T-cell (primary cell): Measurements from ENCODE around the gene RSRP1. TPM values are rescaled to one million over a fixed set of nuclear protein-coding genes. Genes with fewer than 3 reads are reported as not detected.
"Not testable (repeated sequence)": the region's sequence is repeated elsewhere in the genome, so short reads cannot be mapped to it uniquely, and the experiment has no call there.

Experiments used
- ATAC-seq, 4 experiments: fragments of 200-7000 bp in 3 of 4; fragments of 150-1000 bp in 1 of 4; cut with Tn5 transposase; replicated peaks in 1 of 4; 1 replicate in 3 of 4; 2 replicates in 1 of 4; pipeline ENCODE4 v1.10.0; 2021; ENCODE audit warnings: moderate library complexity in 3 of 4, mild to moderate bottlenecking in 2 of 4, moderate number of reproducible peaks in 1 of 4
- CTCF ChIA-PET, 2 donors: fragments of 300-600 bp; sonication (Branson Sonifier 250); formaldehyde crosslinking; loops; one replicate each; lab custom pipeline; 2022; ENCODE audit warnings: antibody characterized with exemption in 2 of 2; lab: Charles Lee
- POLR2A ChIA-PET, 2 donors: fragments of 300-600 bp; sonication (Branson Sonifier 250); formaldehyde crosslinking; loops; one replicate each; lab custom pipeline; 2022; ENCODE audit warnings: antibody characterized with exemption in 2 of 2; lab: Charles Lee
- DNase-seq, 35 experiments: peaks; one replicate each; pipeline versions ENCODE4 v3.0.0 to v3.0.0-alpha.2; 2013 to 2023
- H3K27ac ChIP-seq: one replicate; pipeline ENCODE4 v1.5.1; 2013; ENCODE audit warnings: low read length
- H3K27me3 ChIP-seq, 2 experiments: replicated peaks in 1 of 2; 1 replicate in 1 of 2; 2 replicates in 1 of 2; pipeline versions ENCODE4 v1.6.1 to v1.7.0; 2013; ENCODE audit warnings: low read length in 1 of 2, mixed read lengths in 1 of 2; ENCODE audit not compliant: control insufficient read depth in 2 of 2, insufficient read depth in 2 of 2; ENCODE audit errors: extremely low read depth in 1 of 2
- H3K36me3 ChIP-seq, 2 donors: 1 replicate in 1 of 2; 2 replicates in 1 of 2; pipeline versions ENCODE4 v1.6.1 to v1.7.0; 2013; ENCODE audit warnings: low read length in 1 of 2; ENCODE audit not compliant: control insufficient read depth in 2 of 2, insufficient read depth in 1 of 2; ENCODE audit errors: extremely low read depth in 1 of 2
- H3K4me1 ChIP-seq, 2 experiments: 1 replicate in 1 of 2; 2 replicates in 1 of 2; pipeline versions ENCODE4 v1.6.1 to v1.7.0; 2013; ENCODE audit warnings: low read length in 2 of 2, mixed read lengths in 1 of 2; ENCODE audit not compliant: insufficient read depth in 2 of 2, control insufficient read depth in 1 of 2; ENCODE audit errors: extremely low read depth in 1 of 2
- H3K4me3 ChIP-seq, 2 donors: 1 replicate in 1 of 2; 2 replicates in 1 of 2; pipeline versions ENCODE4 v1.5.1 to v1.7.0; 2013; ENCODE audit warnings: mild to moderate bottlenecking in 2 of 2, low read length in 1 of 2, moderate library complexity in 1 of 2; ENCODE audit not compliant: control insufficient read depth in 1 of 2; ENCODE audit errors: extremely low read depth in 1 of 2
- H3K9me3 ChIP-seq: 2 replicates; pipeline ENCODE4 v1.7.0; 2013
- H3K27ac Mint-ChIP-seq, 2 donors: one replicate each; pipeline ENCODE4 v1.8.0; 2020 to 2021; ENCODE audit warnings: mild to moderate bottlenecking in 2 of 2, mixed read lengths in 2 of 2
- H3K27me3 Mint-ChIP-seq, 2 donors: one replicate each; pipeline ENCODE4 v1.8.0; 2021 to 2022; ENCODE audit warnings: mixed read lengths in 2 of 2
- H3K36me3 Mint-ChIP-seq: one replicate; pipeline ENCODE4 v1.8.0; 2021; ENCODE audit warnings: mixed read lengths
- H3K4me1 Mint-ChIP-seq, 3 donors: one replicate each; pipeline ENCODE4 v1.8.0; 2020 to 2022; ENCODE audit warnings: mixed read lengths in 3 of 3, mild to moderate bottlenecking in 1 of 3
- H3K4me3 Mint-ChIP-seq, 3 donors: one replicate each; pipeline ENCODE4 v1.8.0; 2020 to 2022; ENCODE audit warnings: mild to moderate bottlenecking in 3 of 3, mixed read lengths in 3 of 3, moderate library complexity in 3 of 3
- H3K9me3 Mint-ChIP-seq, 3 donors: one replicate each; pipeline ENCODE4 v1.8.0; 2020 to 2022; ENCODE audit warnings: mixed read lengths in 3 of 3
- WGBS: methylation state at CpG from one replicate; pipeline ENCODE4 v1.1.5; 2013; ENCODE audit warnings: missing lambda C conversion rate; ENCODE audit not compliant: insufficient coverage; 5-methylcytosine and 5-hydroxymethylcytosine counted together
- total RNA-seq, 35 experiments: library from RNA in 6 of 35; stranded (reverse) in 6 of 35; fragments of 120-200 nt in 1 of 35; gene quantifications; one replicate each; pipeline versions ENCODE4 v1.2.1 to v1.2.4 and lab custom pipeline; 2013 to 2026

Gene RSRP1
- total RNA-seq = 100 to 1,000 TPM; 433 to 572 (median 461) TPM
- total RNA-seq (2013) = 428 TPM
- 45.7 to 501 (median 358) reads per million in 29 experiments for total RNA-seq (lab: John Stamatoyannopoulos, UW)

DNA sequence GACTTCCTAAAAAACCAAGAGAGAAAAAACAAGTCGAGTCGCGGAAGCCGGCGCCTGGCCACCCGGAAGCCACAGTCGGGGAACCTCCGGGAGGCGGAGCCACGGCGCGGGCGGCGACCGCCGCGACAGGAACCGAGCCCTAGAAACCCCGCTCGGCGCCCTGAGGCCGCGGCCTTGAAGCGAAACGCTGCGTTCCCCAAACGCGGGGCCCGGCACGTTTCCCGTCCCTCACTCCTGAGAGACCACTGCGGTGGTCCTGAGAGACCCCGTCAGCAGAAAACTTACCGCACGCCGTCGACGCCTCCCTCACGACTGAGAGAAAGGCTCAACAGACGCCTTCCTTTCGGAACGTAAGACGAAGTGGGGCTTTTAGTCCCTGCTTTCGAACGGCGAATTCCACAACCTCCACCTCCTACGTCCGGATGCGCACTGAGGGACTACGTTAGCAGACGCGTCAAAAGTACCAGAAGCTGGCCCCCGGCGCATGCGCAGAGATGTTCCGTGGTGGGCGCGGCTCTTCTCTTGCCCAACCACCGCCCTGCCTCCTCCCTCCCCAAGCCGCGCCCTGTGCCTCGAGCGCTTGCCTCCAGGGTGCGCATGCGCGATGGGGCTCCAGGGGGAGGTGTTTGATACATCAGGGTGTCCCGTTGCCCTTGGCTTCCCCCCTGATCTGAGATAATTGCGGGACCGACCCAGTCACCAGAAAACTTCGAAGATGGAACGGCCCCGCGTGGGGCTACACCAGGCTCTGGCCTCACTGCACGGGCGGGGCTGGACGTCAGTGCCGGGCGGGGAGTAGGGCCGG is at the start of gene RSRP1:
Gene RSRP1 (minus strand): TSS at position 431 of the 805 bp plus-strand sequence. CDS start 491 bp downstream, outside the sequence.
- ChIA-PET CTCF (interaction anchor here in 1 of 2 donors (1.0 kb wide), 1 partner anchor 15 kb away, joined by 3 read pairs; the partner anchor contains the start of gene SYF2), POLR2A (interaction anchor here (0.5 to 1.4 kb wide), 13 partner anchors 9 to 1987 kb away, joined by 3 to 27 read pairs (median 4); partner anchors contain the start of genes SYF2 (in 2 of the 2) and WDTC1 (in 1 of the 2))
- 0% methylated on average over 65 of the region's 79 CpGs for WGBS
- peaks cover 10 to 36% of the 10 kb centered on the region in 2 donors for H3K36me3 ChIP-seq
- no peaks in the 10 kb centered on the region for H3K27me3 ChIP-seq
- peaks cover 31 to 33% of the 10 kb centered on the region in 2 experiments for H3K4me1 ChIP-seq
- H3K27ac ChIP-seq = peak within 1 kb of the TSS; percentile 97
- no peaks in the 10 kb centered on the region for H3K27me3 Mint-ChIP-seq
- H3K4me3 Mint-ChIP-seq = peak within 1 kb of the TSS; percentile 96 to 98 (median 98)
- ATAC-seq = peak; percentile 83 to 90 (median 84)
- H3K9me3 ChIP-seq = no peaks in the 10 kb centered on the region
- peak; percentile 98 to 100 (median 100) for DNase-seq
- H3K9me3 Mint-ChIP-seq = no peaks in the 10 kb centered on the region
- H3K4me1 Mint-ChIP-seq = peaks cover 49 to 54% (median 50%) of the 10 kb centered on the region in 3 donors
- H3K4me3 ChIP-seq = peak within 1 kb of the TSS; percentile 95 to 99
- H3K27ac Mint-ChIP-seq = peak within 1 kb of the TSS; percentile 99
- peaks cover 36% of the 10 kb centered on the region for H3K36me3 Mint-ChIP-seq

DNA sequence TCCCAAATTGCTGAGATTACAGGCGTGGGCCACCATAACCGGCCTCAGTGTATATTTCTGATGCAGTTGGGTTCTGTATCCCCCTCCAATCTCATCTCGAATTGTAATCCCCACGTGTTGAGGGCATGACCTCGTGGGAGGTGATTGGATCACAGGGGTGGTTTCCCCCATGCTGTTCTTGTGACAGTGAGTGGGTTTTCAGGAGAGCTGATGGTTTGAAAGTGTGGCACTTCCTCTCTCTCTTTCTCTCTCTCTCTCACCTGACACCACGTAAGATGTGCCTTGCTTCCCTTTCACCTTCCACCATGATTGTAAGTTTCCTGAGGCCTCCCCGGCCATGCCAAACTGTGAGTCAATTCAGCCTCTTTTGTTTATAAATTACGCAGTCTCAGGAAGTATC is 49.2 kb upstream of the RSRP1 start:
- CTCF ChIA-PET, POLR2A ChIA-PET, DNase-seq, H3K36me3 Mint-ChIP-seq, ATAC-seq, H3K4me1 Mint-ChIP-seq, H3K27me3 ChIP-seq, H3K4me3 Mint-ChIP-seq, H3K4me3 ChIP-seq, H3K9me3 ChIP-seq, H3K4me1 ChIP-seq, H3K27ac ChIP-seq, H3K36me3 ChIP-seq, H3K27me3 Mint-ChIP-seq, H3K9me3 Mint-ChIP-seq, H3K27ac Mint-ChIP-seq: not testable (repeated sequence)
- no CpG with 5 or more reads among the region's 8 CpGs for WGBS

DNA sequence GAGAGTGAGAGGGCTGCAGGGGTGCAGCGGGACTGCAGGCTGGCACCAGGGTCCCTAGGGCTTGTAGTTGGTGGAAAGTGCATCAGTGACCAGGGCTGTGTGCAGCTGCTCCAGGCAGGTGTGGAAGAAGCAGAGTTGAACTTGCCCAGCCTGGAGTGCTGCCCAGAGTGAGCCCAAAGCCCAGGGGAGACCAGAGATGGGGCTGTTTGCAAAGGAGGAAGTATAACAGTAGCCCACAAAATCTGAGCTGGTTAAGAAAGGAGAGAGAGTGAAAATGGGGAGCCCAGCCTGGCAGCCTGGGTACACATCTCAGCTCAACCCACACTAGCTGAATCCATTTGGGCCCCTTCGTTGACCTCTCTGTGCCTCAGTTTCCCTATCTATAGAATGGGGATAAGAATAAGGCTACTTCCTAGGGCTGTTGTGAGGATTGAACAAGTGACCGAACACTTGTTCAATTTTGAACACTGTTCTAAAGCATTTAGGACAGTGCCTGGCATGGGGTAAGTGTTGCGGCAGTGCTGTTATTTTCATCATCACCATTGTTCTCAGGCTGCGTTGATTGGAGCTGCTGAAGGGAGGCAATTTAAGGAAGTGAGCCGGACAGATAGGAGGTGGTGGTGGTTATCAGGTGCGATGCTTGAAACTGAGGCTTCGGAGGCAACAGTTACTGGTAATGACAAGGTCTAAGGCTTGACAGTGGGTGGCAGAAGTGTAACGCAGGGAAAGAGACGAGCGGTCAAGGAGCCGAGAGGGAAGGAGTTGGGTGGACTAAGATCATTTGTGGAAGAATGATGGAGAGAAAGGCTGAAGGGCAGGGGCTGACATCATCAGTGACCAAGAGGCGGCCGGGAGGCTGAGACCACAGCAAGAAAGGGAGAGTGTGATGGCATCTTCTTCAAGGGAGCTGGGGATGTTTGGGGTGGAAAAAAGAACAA is 47.9 kb upstream of the RSRP1 start:
- WGBS = no CpG with 5 or more reads among the region's 14 CpGs
- H3K36me3 Mint-ChIP-seq = not testable (repeated sequence)

GRCh38 chr1:25293426-25293825 is 46.2 kb upstream of the RSRP1 start:
- POLR2A ChIA-PET, CTCF ChIA-PET: not testable (repeated sequence)

More for the DNA sequence above, 47.9 kb upstream of the RSRP1 start:
- H3K4me1 ChIP-seq, H3K4me1 Mint-ChIP-seq, H3K27ac Mint-ChIP-seq, H3K27me3 Mint-ChIP-seq, H3K36me3 ChIP-seq, H3K27me3 ChIP-seq, ATAC-seq, CTCF ChIA-PET, POLR2A ChIA-PET, DNase-seq, H3K9me3 Mint-ChIP-seq, H3K27ac ChIP-seq, H3K4me3 ChIP-seq, H3K9me3 ChIP-seq, H3K4me3 Mint-ChIP-seq: not testable (repeated sequence)

GRCh38 chr1:25290043-25290442 is 42.8 kb upstream of the RSRP1 start:
- POLR2A ChIA-PET, CTCF ChIA-PET, H3K27me3 Mint-ChIP-seq, H3K4me1 ChIP-seq, H3K27ac ChIP-seq, H3K9me3 ChIP-seq, H3K27ac Mint-ChIP-seq, H3K9me3 Mint-ChIP-seq, H3K36me3 ChIP-seq, H3K4me3 Mint-ChIP-seq, H3K36me3 Mint-ChIP-seq, H3K4me1 Mint-ChIP-seq, H3K27me3 ChIP-seq, H3K4me3 ChIP-seq: not testable (repeated sequence)
- no CpG with 5 or more reads among the region's 6 CpGs for WGBS
- DNase-seq (peak in 1 of 35 experiments; percentile 7), ATAC-seq (peak; percentile 58 to 79 (median 68))

More at GRCh38 chr1:25293426-25293825, 46.2 kb upstream of the RSRP1 start:
- WGBS = no CpG with 5 or more reads among the region's 2 CpGs
- H3K9me3 ChIP-seq, H3K36me3 Mint-ChIP-seq, H3K4me3 Mint-ChIP-seq, H3K4me1 ChIP-seq, H3K27me3 Mint-ChIP-seq, H3K27me3 ChIP-seq, H3K4me3 ChIP-seq, H3K36me3 ChIP-seq, ATAC-seq, H3K27ac Mint-ChIP-seq, H3K27ac ChIP-seq, H3K9me3 Mint-ChIP-seq, H3K4me1 Mint-ChIP-seq, DNase-seq: not testable (repeated sequence)

GRCh38 chr1:25288573-25289101 is 41.4 kb upstream of the RSRP1 start:
- H3K27ac Mint-ChIP-seq, POLR2A ChIA-PET, H3K36me3 Mint-ChIP-seq, H3K36me3 ChIP-seq, H3K9me3 ChIP-seq, CTCF ChIA-PET, H3K4me1 Mint-ChIP-seq, H3K27me3 ChIP-seq, H3K27me3 Mint-ChIP-seq, ATAC-seq, H3K27ac ChIP-seq, H3K9me3 Mint-ChIP-seq, H3K4me3 Mint-ChIP-seq, H3K4me1 ChIP-seq, H3K4me3 ChIP-seq, DNase-seq: not testable (repeated sequence)
- WGBS = no CpG with 5 or more reads among the region's 8 CpGs
